BE2C (cell line): Measurements from ENCODE around the gene IRAK2.

Source experiments
- DNase-seq: peaks from one replicate; pipeline ENCODE4 v3.0.0-alpha.2; 2020
- H3K27me3 ChIP-seq: fragments of 250-450 bp; sonication (Bioruptor Pico); 2 replicates; pipeline ENCODE4 v1.5.1; 2020; ENCODE audit warnings: mild to moderate bottlenecking
- H3K36me3 ChIP-seq: fragments of 250-450 bp; sonication (Bioruptor Pico); 2 replicates; pipeline ENCODE4 v1.5.1; 2020; ENCODE audit warnings: mild to moderate bottlenecking
- H3K4me1 ChIP-seq: fragments of 250-450 bp; sonication (Bioruptor Pico); 2 replicates; pipeline ENCODE4 v1.5.1; 2020
- H3K4me3 ChIP-seq: 2 replicates; pipeline ENCODE4 v1.5.1; 2011; ENCODE audit warnings: low read depth, low read length
- H3K9me3 ChIP-seq: fragments of 250-450 bp; sonication (Bioruptor Pico); 2 replicates; pipeline ENCODE4 v1.5.1; 2020
- TF ChIP-seq, protein P1 (sequence below): IDR thresholded peaks from 2 replicates; pipeline ENCODE4 v1.5.1; 2012; ENCODE audit warnings: mild to moderate bottlenecking, low read depth, low read length

Gene IRAK2

DNA sequence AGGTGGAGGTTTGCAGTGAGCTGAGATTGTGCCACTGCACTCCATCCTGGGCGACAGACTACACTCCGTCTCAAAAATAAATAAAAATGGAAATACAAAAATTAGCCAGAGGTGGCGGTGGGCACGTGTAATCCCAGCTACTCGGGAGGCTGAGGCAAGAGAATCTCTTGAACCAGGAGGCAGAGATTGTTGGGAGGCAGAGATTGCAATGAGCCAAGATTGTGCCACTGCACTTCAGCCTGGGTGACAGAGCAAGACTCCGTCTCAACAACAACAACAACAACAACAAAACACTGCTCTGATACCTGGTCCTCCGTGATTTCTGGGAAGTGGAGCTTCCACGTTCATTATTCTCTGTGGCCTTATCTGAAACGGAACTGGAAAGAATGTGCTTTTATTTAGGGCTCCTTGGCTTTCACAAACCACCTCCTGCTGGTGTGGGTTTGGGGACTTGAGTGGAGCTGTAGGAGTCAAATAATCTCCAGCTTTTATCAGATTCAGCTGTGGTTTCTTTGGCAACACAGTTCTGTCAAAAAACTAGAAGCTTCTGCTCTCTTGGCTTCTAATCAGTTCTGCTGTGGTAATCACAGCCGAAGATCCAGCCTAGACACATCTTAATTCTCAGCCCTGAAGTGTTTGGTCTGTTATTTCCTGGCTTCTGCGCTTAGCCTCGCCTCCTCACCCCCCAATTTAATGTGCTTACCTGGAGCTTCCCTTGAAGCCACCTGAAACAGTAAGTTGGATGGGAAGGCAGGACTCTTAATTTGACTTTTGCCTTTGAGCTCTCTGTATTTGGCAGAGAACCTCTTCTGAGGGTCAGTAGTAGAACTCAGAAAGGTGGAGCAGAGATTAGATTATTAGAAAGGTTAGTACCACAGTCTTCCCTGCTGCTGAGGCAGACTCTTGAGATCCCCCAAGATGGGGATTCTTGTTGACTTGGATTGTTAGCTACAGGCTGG, 21.4 kb downstream of the IRAK2 start:
- Histone ChIP-seq H3K36me3 (no peaks in the 10 kb centered on the region), H3K27me3 (no peaks in the 10 kb centered on the region), H3K9me3 (no peaks in the 10 kb centered on the region), H3K4me3 (no peak overlapping the region), H3K4me1 (no peaks in the 10 kb centered on the region)
- TF ChIP-seq, protein P1, sequence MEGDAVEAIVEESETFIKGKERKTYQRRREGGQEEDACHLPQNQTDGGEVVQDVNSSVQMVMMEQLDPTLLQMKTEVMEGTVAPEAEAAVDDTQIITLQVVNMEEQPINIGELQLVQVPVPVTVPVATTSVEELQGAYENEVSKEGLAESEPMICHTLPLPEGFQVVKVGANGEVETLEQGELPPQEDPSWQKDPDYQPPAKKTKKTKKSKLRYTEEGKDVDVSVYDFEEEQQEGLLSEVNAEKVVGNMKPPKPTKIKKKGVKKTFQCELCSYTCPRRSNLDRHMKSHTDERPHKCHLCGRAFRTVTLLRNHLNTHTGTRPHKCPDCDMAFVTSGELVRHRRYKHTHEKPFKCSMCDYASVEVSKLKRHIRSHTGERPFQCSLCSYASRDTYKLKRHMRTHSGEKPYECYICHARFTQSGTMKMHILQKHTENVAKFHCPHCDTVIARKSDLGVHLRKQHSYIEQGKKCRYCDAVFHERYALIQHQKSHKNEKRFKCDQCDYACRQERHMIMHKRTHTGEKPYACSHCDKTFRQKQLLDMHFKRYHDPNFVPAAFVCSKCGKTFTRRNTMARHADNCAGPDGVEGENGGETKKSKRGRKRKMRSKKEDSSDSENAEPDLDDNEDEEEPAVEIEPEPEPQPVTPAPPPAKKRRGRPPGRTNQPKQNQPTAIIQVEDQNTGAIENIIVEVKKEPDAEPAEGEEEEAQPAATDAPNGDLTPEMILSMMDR = no peak
- DNase-seq = no peak

DNA sequence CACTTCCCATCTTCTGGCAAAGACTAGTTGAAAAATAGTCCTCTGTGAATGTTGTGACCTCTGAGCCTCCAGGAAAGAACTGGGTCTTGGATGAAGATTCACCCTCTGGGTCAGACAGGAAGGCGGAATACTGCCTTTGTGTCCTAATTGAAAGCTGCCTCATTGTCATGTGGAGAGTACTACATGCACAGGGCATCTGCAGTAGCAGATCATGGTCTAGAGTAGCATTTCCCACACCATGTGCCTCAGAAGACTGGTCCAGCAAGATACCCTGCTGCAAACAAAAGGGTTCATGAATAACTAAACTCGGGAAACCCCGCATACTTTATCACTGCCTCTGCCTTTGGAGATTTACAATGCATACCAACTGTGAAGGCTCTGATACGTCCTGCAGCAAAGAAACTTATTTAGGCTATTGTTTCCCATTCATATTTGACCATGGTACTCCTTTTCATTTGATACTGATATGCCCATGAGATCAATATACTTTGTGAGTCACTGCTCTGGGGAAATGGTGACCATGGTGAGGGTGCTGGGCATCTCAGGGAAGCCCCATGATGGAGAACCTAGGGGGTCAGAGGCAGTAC, 22.7 kb downstream of the IRAK2 start:
- Histone ChIP-seq H3K4me1 (no peaks in the 10 kb centered on the region), H3K36me3 (no peaks in the 10 kb centered on the region)
- no peak for DNase-seq

DNA sequence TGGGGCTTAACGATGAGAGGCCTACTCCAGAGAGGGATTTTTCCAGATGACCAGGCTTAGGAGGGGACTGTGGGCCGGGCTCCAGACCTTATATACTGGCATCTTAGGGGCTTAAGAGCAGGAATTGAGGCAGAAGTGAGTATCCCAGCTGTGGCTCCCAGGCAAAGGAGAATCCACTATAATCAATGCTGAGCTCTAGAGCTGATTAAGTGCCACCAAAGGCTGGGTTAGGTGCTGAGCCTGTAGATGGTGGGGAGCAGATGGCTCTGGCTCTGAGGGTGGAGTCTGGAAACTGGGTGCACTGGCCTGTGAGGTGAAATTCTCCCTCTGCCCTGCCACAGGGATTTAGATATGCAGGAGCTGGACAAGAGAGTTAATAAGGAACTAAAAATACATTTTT, 23.2 kb downstream of the IRAK2 start:
- H3K9me3 ChIP-seq = no peaks in the 10 kb centered on the region
- no peaks in the 10 kb centered on the region for H3K4me1 ChIP-seq

More for the DNA sequence above, 22.7 kb downstream of the IRAK2 start:
- no peaks in the 10 kb centered on the region for H3K27me3 ChIP-seq
- no peak overlapping the region for H3K4me3 ChIP-seq
- H3K9me3 ChIP-seq = no peaks in the 10 kb centered on the region
- TF ChIP-seq, protein P1 = no peak

DNA sequence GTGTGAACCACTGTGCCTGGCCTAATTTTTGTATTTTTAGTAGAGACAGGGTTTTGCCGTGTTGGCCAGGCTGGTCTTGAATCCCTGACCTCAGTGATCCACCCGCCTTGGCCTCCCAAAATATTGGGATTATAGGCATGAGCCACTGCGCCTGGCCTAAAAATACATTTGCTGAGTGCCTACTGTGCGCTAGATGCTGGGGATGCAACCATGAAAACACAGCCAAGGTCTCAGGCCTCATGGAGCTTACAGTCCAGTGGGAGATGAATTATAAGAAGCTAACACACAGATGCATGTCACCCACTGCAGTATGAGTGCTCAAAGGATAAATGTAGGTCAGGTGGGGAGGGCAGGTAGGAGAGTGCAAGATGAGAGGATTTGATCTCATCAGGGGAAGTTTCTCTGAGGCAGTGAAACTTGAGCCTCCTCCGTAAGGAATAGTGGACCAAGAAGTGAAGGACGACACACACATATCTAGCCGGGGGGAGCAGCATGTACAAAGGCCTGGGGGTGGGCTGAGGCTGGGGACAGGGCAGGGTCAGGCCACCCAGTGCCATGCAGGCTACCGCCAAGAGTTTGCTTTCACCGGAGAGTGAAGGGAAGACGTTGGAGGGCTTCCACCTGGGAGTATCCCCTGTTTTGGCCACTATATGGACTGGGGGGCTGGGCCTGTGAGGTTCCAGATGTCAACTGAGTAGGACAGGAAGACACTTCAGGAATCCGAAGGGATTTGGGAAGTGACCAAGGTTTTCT, 24.3 kb downstream of the IRAK2 start:
- no peak overlapping the region for H3K4me3 ChIP-seq
- TF ChIP-seq, protein P1 = no peak
- no peaks in the 10 kb centered on the region for H3K36me3 ChIP-seq
- H3K27me3 ChIP-seq = no peaks in the 10 kb centered on the region
- no peaks in the 10 kb centered on the region for H3K4me1 ChIP-seq
- no peaks in the 10 kb centered on the region for H3K9me3 ChIP-seq
- DNase-seq = no peak

More for the DNA sequence above, 23.2 kb downstream of the IRAK2 start:
- Histone ChIP-seq H3K4me3 (no peak overlapping the region), H3K36me3 (no peaks in the 10 kb centered on the region), H3K27me3 (no peaks in the 10 kb centered on the region)
- TF ChIP-seq, protein P1 = no peak
- DNase-seq = no peak

DNA sequence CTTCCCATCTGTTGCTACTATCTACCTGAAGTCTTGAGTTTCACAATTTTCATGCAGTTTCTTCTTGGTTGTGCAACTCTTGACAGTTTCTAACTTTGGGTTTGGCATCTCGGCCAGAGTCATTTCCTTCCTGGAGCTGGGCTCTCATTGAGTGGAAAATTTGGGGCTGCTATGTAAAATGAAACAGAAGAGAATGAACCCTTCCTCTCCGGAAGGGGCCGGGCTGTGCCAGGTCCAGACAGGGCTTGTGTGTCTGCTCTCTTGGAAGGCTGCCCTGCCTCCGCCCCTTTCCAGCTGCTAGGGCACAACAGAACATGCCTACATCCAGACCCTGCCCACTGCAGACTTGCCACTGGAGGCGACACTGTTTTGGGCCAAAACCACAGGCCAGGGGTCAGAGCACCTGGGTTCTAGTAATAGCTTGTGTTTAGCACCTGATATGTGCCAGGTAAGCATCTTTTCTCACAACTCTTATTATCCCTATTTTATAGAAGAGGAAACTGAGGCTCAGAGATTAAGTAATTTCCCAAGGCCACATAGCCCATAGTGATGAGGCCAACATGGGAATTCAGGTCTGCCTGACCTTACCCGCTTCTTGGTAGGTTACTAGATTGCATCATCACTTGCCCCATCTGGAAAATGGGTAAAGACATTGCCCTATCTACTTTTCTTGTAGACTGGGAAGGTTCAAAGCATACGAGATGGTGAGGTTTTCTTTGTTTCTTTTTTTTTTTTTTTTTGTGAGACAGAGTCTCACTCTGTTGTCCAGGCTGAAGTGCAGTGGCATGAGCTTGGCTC, 25.0 kb downstream of the IRAK2 start:
- Histone ChIP-seq H3K36me3 (no peaks in the 10 kb centered on the region), H3K4me1 (no peaks in the 10 kb centered on the region), H3K27me3 (no peaks in the 10 kb centered on the region), H3K4me3 (no peak overlapping the region), H3K9me3 (no peaks in the 10 kb centered on the region)
- DNase-seq = peak; percentile 16
- TF ChIP-seq, protein P1 = no peak
